SW 1271 (cell line): ENCODE results near the gene SLC39A11.
"Not testable (repeated sequence)": the region's sequence is repeated elsewhere in the genome, so short reads cannot be mapped to it uniquely, and the experiment has no call there.

Experiments used
- DNase-seq, 2 experiments: peaks; one replicate each; lab custom pipeline; 2025; lab: John Stamatoyannopoulos, UW

Gene SLC39A11

GRCh38 chr17:72657467-72658317, 434.8 kb downstream of the SLC39A11 start:
- no peak for DNase-seq

DNA sequence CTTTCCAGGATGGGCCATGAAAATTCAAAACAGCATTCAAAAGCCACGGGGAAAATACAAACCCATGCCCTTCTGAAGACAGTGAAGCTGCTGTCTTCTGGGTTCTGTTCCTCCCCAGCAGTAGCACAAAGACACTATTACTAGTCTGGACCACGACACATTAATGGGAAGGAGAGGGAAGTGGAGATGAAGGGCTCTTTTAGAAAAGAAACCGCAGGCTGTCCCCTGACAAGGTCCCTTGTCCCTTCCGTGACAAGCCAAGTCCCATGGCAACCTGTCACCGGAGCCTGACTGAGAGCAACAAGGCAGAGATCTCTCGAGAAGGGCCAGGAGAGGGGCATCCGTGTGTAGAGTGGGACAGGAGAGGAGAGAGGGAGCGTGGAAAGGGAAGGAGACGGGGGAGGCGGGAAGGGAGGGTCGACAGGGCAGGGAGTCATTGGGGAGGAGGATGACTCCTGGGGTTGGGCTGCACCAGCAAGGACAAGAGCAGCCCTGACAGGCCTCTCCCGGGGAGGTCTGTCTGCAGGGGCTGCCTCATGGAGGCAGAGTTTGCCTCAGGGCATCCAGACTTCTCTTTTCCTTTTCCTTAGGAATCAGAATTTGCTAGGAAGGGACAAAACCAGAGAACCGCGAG, 436.2 kb downstream of the SLC39A11 start:
- DNase-seq = no peak

DNA sequence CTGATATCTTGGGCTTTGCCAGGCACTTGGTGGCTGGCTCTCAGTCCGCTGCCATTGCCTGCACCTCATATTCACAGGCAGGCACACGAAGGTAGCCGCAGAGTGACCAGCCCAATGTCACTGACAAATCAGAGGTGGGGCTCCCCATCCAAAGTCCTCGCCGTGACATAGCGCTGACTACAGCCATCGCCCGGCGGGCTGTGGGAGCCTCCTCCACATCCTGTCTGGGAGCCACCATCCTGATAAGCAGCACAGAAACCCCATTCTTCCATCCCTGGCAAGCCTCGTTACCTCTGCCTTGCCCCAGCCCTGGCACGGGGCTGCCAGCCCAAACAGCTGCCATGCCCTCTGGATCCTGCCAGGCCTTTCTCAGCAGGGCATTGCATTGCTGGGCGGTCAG, 437.8 kb downstream of the SLC39A11 start:
- DNase-seq = no peak

- no peak for DNase-seq
These were observed 440.5 kb downstream of the SLC39A11 start for GRCh38 chr17:72651988-72652387.

GRCh38 chr17:72648702-72649101, 443.8 kb downstream of the SLC39A11 start:
- no peak for DNase-seq

DNA sequence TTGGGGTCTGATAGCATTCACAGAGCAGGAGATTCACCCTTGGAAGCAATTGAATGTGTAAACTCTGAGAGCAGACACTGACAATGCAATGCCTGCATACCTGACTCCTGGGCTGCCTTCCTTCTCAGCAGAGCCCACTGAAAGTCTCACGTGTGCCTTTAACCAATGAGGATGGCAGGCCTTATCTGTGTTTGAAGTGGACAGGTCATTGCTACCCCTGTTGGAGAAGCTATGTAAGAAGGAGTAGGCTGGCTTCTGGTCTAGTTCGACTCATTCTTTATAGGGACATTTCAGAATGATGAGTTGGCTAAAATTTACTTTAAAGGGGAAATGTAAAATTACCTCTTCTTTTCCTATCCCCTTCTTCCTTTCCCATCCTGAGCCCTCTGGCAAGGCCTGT, 446.3 kb downstream of the SLC39A11 start:
- DNase-seq = no peak

DNA sequence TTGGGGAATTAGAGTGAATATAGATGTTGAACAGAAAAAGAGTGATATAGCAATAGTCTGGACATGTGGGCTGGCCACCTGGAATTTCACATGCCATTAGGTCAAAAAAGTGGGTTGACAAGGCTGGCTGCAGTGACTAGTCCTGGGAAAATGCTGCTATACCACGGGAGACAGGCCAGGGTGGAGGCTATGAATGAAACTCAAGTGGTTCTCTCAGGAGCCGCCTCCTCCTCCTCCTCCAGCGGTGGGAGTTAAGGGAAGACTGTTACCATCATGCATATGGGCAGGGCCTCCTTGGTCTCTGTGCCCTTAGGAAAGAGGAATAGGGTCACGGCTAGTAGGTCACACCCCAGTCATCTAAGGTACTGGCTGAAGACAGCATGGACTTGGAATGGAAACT, 448.0 kb downstream of the SLC39A11 start:
- no peak for DNase-seq

GRCh38 chr17:72643575-72644216, 448.8 kb downstream of the SLC39A11 start:
- no peak for DNase-seq

- no peak for DNase-seq
These were observed 449.8 kb downstream of the SLC39A11 start for GRCh38 chr17:72642720-72643119.

DNA sequence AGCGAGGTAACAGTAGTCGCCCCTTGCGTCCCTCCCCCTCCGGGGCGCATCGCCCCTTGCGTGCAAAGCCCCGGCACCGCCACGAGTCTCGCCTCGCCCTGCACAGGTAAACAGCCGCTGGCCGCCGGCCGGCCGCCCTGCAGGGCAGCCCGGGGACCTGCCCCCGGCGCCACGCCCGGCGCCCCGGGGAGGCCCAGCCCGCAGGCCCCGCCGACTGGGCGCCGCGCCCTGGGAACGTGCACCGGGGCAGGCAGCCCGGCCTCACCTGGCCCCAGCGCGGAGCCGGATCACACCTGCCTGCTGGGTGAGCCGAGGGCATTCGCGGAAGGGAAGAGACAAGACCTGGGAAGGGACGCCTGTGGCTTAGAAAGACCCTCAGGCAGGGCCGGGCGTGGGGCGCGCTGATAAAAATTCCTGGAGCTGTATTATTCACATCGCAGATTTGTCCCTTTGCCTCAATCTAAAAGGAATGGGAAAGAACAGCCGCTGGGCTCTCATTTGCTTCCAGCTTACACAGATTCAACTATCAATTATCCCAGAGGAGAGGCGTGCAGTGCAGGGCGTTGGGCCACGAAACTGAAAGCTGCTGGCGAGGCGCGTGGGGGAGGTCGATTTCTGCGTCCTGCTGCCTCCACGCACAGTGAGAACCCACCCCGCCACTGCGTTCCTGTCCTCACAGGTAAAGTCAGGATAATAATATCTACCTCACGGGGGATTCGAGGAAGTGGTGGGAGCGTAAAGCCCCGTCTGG, 451.9 kb downstream of the SLC39A11 start:
- no peak for DNase-seq

GRCh38 chr17:72639711-72640110, 452.8 kb downstream of the SLC39A11 start:
- DNase-seq = no peak

DNA sequence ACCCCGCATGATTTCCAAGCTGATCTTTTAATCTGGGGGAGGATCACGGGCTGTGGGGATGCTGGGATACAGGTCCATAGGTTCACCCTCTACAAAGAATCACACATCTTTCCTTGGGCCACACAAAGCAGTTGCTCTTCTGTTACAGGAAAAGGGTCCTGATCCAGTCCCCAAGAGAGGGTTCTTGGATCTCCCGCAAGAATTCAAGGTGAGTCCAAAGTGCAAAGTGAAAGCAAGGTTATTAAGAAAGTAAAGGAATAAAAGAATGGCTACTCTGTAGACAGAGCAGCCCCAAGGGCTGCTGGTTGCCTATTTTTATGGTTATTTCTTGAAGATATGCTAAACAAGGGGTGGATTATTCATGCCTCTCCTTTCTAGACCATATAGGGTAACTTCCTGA, 453.6 kb downstream of the SLC39A11 start:
- DNase-seq = not testable (repeated sequence)

- DNase-seq = no peak
These were observed 457.4 kb downstream of the SLC39A11 start for GRCh38 chr17:72635034-72635635.

- no peak for DNase-seq
These were observed 457.9 kb downstream of the SLC39A11 start for GRCh38 chr17:72634621-72635020.

- DNase-seq = no peak
These were observed 460.4 kb downstream of the SLC39A11 start for GRCh38 chr17:72631949-72632684.

GRCh38 chr17:72631568-72631948, 460.9 kb downstream of the SLC39A11 start:
- DNase-seq = no peak

DNA sequence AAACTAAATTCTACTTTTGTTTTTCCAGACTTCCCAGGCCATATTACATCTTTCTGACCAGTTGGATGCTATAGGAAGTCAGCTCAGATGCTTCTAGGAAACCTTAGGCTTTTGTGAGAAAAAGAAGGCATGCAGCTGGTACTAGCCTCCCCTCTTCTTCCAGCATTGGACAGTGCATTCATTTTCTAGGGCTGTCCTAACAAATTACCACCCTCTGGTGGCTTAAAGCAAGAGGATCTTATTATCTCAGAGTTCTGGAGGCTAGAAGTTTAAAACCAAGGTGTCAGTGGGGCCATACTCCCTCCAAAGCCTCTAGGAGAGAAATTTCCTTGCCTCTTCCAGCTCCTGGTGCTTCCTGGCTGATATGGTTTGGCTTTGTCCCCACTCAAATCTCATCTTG, 467.8 kb downstream of the SLC39A11 start:
- DNase-seq = no peak

GRCh38 chr17:72624226-72624625, 468.3 kb downstream of the SLC39A11 start:
- no peak for DNase-seq

- no peak for DNase-seq
These were observed 469.6 kb downstream of the SLC39A11 start for GRCh38 chr17:72622661-72623433.

DNA sequence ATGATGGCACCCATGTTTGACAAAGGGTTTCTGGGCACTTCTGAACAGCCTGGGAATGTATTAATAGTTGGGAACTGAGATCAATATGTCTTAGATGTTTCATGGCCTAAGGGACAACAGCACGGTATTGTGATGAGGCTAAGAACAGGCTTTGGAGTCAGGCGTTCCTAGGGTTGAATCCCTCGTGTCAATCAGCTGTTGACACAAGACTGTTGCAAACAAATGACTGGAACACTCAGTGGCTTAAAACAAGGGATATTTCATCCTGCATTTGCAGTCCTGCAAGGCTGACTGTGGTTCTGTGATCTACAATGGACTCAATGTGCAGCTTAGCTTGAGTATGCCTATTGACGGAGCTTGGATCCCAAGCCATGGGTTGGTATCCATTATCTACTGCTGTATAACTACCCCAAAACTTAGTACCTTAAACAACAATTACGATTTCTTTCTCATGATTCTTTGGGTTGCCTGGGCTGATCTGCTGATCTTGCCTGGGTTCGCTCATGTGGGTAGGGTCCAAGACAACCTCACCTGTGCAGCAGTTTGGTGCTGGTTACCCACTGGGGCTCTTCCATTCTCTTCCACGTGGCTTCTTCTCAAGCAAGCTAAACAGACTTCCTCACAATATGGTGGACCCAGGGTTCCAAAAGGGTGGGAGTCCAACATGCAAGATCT, 472.4 kb downstream of the SLC39A11 start:
- DNase-seq = no peak
